HUES48 (cell line): Measurements from ENCODE around the gene ZBTB8OS.

Source experiments
- H3K27ac ChIP-seq: one replicate; pipeline ENCODE4 v1.7.0; 2013; ENCODE audit warnings: low read depth, low read length, inconsistent platforms
- H3K27me3 ChIP-seq: 2 replicates; pipeline ENCODE4 v1.6.1; 2013; ENCODE audit warnings: mild to moderate bottlenecking, low read length; ENCODE audit not compliant: control insufficient read depth, insufficient read depth
- H3K36me3 ChIP-seq: 2 replicates; pipeline ENCODE4 v1.6.1; 2013; ENCODE audit warnings: low read length; ENCODE audit not compliant: control insufficient read depth, insufficient read depth
- H3K4me1 ChIP-seq: 2 replicates; pipeline ENCODE4 v1.6.1; 2013; ENCODE audit warnings: mild to moderate bottlenecking, low read length; ENCODE audit not compliant: control insufficient read depth, insufficient read depth
- H3K4me3 ChIP-seq: 2 replicates; pipeline ENCODE4 v1.5.1; 2013; ENCODE audit warnings: mild to moderate bottlenecking, low read depth, low read length
- H3K9ac ChIP-seq: 2 replicates; pipeline ENCODE4 v1.6.1; 2013; ENCODE audit warnings: mild to moderate bottlenecking, low read depth, low read length, moderate library complexity
- H3K9me3 ChIP-seq: 2 replicates; pipeline ENCODE4 v1.6.1; 2013; ENCODE audit warnings: low read length; ENCODE audit not compliant: control insufficient read depth, insufficient read depth

Gene ZBTB8OS

GRCh38 chr1:32605711-32606424 lies 44.5 kb downstream of the ZBTB8OS start:
- Histone ChIP-seq H3K4me3 (no peak overlapping the region), H3K9me3 (no peaks in the 10 kb centered on the region), H3K27ac (no peak overlapping the region), H3K4me1 (no peaks in the 10 kb centered on the region), H3K27me3 (no peaks in the 10 kb centered on the region), H3K9ac (no peak overlapping the region), H3K36me3 (peaks cover 10% of the 10 kb centered on the region; the same call in 1 of the 2 replicates)

DNA sequence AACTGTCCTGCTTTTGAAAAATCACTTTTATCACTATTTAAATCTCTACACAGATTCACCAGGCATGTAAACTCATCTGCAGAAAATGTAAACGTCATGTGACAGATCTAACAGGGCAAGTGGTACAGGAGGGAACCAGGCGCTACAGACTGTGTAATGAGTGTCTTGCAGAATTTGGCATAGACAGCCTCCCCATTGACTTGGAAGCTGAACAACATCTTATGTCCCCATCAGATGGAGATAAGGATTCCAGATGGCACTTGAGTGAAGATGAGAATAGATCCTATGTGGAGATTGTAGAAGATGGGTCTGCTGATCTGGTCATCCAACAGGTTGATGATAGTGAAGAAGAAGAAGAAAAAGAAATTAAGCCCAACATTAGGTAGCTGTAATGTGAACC lies 50.3 kb downstream of the ZBTB8OS start:
- Histone ChIP-seq H3K36me3 (peaks cover 41% of the 10 kb centered on the region), H3K4me3 (no peak overlapping the region), H3K27ac (no peak overlapping the region), H3K27me3 (no peaks in the 10 kb centered on the region), H3K4me1 (no peaks in the 10 kb centered on the region), H3K9ac (no peak overlapping the region), H3K9me3 (no peaks in the 10 kb centered on the region)

DNA sequence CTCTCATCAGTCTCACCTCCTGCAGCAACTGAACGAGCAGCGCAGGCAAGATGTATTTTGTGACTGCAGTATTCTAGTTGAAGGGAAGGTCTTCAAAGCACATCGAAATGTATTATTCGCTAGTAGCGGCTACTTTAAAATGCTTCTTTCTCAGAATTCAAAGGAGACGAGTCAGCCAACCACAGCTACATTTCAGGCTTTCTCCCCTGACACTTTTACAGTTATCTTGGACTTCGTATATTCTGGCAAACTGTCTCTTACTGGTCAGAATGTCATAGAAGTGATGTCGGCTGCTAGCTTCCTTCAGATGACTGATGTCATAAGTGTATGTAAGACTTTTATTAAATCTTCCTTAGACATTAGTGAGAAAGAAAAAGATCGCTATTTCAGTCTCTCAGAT lies 57.4 kb downstream of the ZBTB8OS start:
- Histone ChIP-seq H3K9me3 (no peaks in the 10 kb centered on the region), H3K4me1 (no peaks in the 10 kb centered on the region), H3K36me3 (peaks cover 39% of the 10 kb centered on the region), H3K9ac (no peak overlapping the region), H3K27ac (no peak overlapping the region), H3K4me3 (no peak overlapping the region), H3K27me3 (no peaks in the 10 kb centered on the region)

GRCh38 chr1:32580348-32581017 lies 69.9 kb downstream of the ZBTB8OS start:
- Histone ChIP-seq H3K9me3 (no peaks in the 10 kb centered on the region), H3K9ac (no peak overlapping the region), H3K4me1 (no peaks in the 10 kb centered on the region), H3K27me3 (no peaks in the 10 kb centered on the region), H3K36me3 (no peaks in the 10 kb centered on the region), H3K4me3 (no peak overlapping the region), H3K27ac (no peak overlapping the region)
